Muscle of leg (tissue), 11 donors: ENCODE results near the gene PAX8. TPM values are rescaled to one million over a fixed set of nuclear protein-coding genes. Genes with fewer than 3 reads are reported as not detected.

Source experiments
- DNase-seq: peaks from one replicate; pipeline ENCODE4 v3.0.0; 2013
- H3K27ac ChIP-seq: one replicate; pipeline ENCODE4 v1.5.1; 2013; ENCODE audit warnings: mild to moderate bottlenecking, low read length, control low read depth
- H3K27me3 ChIP-seq: one replicate; pipeline ENCODE4 v1.6.1; 2013; ENCODE audit warnings: low read length; ENCODE audit not compliant: control insufficient read depth, insufficient read depth
- H3K36me3 ChIP-seq: one replicate; pipeline ENCODE4 v1.6.1; 2013; ENCODE audit warnings: low read length; ENCODE audit not compliant: control insufficient read depth, insufficient read depth
- H3K4me1 ChIP-seq: one replicate; pipeline ENCODE4 v1.6.1; 2013; ENCODE audit warnings: low read length; ENCODE audit not compliant: control insufficient read depth, insufficient read depth
- H3K4me3 ChIP-seq: one replicate; pipeline ENCODE4 v1.5.1; 2013; ENCODE audit warnings: low read length, control low read depth
- H3K9me3 ChIP-seq: replicated peaks from 2 replicates; pipeline ENCODE4 v1.6.1; 2013; ENCODE audit warnings: low read depth, low read length; ENCODE audit not compliant: control insufficient read depth
- WGBS: methylation state at CpG from one replicate; pipeline ENCODE4 v1.1.5; 2013; ENCODE audit warnings: missing lambda C conversion rate; ENCODE audit not compliant: insufficient coverage; 5-methylcytosine and 5-hydroxymethylcytosine counted together
- polyA plus RNA-seq, 8 donors: library from polyadenylated mRNA; unstranded; fragments of 120-200 nt; gene quantifications; one replicate each; pipeline versions ENCODE4 v1.2.1 to v1.2.3, GENCODE V29; 2013; ENCODE audit warnings: inconsistent platforms in 1 of 8, low replicate concordance in 1 of 8; ENCODE audit not compliant: insufficient read length in 8 of 8, insufficient read depth in 1 of 8
- total RNA-seq: library from RNA; stranded (reverse); fragments of 120-200 nt; gene quantifications from one replicate; pipeline ENCODE4 v1.2.4, GENCODE V29; 2013

PAX8 gene
- total and polyA plus RNA-seq, 9 donors, result 0.02 to 11.3 (median 2.5) TPM

- WGBS, result 60% methylated on average over 27 of the region's 32 CpGs
Measured at GRCh38 chr2:113198048-113198789, 80.5 kb downstream of the PAX8 start.

DNA sequence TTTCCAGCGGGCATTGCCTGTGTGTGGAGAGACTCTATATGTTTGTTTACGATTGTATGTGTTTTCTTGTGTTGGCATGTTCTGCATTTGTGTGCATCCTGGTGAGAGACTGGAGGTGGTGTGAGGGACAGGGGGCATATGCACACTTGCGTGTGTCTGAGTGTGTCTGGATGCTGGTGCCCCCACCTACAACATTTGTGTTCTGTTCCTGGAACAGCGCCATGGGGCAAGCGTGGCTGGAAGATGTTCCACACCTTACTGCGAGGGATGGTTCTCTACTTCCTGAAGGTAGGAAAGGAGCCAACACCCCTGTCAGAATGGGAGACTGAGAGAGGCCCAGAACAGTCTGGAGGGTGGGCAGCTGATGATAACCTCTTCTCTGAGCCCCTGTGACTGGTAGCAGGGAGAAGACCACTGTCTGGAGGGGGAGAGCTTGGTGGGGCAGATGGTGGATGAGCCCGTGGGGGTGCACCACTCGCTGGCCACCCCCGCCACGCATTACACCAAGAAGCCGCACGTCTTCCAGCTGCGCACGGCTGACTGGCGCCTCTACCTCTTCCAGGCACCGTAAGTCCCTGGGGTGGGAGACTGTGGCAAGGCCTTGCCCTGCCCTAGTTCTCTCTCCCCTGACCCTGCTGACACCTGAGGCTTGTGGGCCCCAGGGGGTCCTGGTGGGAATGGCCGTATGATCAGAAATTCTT lies 81.2 kb downstream of the PAX8 start:
- Histone ChIP-seq H3K4me3 (no peak overlapping the region), H3K9me3 (no peaks in the 10 kb centered on the region), H3K36me3 (no peaks in the 10 kb centered on the region), H3K27me3 (peaks cover 2% of the 10 kb centered on the region), H3K27ac (no peak overlapping the region), H3K4me1 (peaks cover 8% of the 10 kb centered on the region)
- DNase-seq, result no peak
- WGBS, result 95% methylated on average over 15 of the region's 17 CpGs

More at GRCh38 chr2:113198048-113198789, 80.5 kb downstream of the PAX8 start:
- Histone ChIP-seq H3K27ac (no peak overlapping the region), H3K9me3 (no peaks in the 10 kb centered on the region), H3K36me3 (no peaks in the 10 kb centered on the region), H3K27me3 (peaks cover 2% of the 10 kb centered on the region), H3K4me3 (peak overlapping the region; percentile 63), H3K4me1 (peaks cover 8% of the 10 kb centered on the region)
- no peak for DNase-seq

DNA sequence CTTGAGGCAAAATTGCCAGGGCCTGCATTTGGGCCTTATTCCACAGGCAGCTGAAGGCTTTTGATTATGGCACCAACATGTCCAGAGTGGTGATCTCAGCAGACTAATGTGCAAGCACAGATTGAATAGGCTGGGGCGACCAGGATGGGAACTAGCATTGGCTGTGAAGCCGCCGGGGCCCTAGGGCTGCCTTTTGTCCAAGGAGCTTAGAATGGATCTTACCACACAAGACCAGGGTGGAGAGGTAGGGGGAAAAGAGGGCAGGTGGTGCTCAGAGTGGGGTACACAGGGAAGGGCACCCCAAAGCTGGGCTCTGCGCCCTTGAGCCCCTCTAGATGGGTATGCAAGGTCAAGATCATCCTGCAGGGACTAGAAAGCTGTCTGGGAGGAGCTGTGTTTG lies 81.9 kb downstream of the PAX8 start:
- H3K4me3 ChIP-seq, result no peak overlapping the region
- H3K27ac ChIP-seq, result no peak overlapping the region
- H3K27me3 ChIP-seq, result peaks cover 2% of the 10 kb centered on the region
- WGBS, result 100% methylated on average over 1 of the region's 4 CpGs
- H3K4me1 ChIP-seq, result peaks cover 8% of the 10 kb centered on the region
- H3K9me3 ChIP-seq, result no peaks in the 10 kb centered on the region
- DNase-seq, result no peak
- H3K36me3 ChIP-seq, result no peaks in the 10 kb centered on the region

- DNase-seq, result no peak
- H3K27me3 ChIP-seq, result peaks cover 2% of the 10 kb centered on the region
- H3K4me3 ChIP-seq, result no peak overlapping the region
- H3K36me3 ChIP-seq, result no peaks in the 10 kb centered on the region
- H3K9me3 ChIP-seq, result no peaks in the 10 kb centered on the region
- H3K27ac ChIP-seq, result no peak overlapping the region
- WGBS, result 84% methylated on average over 10 of the region's 11 CpGs
- peaks cover 8% of the 10 kb centered on the region for H3K4me1 ChIP-seq
Measured at GRCh38 chr2:113195923-113196501, 82.7 kb downstream of the PAX8 start.

- Histone ChIP-seq H3K27me3 (no peaks in the 10 kb centered on the region), H3K36me3 (no peaks in the 10 kb centered on the region), H3K4me3 (no peak overlapping the region), H3K27ac (no peak overlapping the region), H3K9me3 (no peaks in the 10 kb centered on the region), H3K4me1 (no peaks in the 10 kb centered on the region)
- no peak for DNase-seq
- 70% methylated on average over 5 of the region's 7 CpGs for WGBS
Measured at GRCh38 chr2:113192459-113193100, 86.1 kb downstream of the PAX8 start.

DNA sequence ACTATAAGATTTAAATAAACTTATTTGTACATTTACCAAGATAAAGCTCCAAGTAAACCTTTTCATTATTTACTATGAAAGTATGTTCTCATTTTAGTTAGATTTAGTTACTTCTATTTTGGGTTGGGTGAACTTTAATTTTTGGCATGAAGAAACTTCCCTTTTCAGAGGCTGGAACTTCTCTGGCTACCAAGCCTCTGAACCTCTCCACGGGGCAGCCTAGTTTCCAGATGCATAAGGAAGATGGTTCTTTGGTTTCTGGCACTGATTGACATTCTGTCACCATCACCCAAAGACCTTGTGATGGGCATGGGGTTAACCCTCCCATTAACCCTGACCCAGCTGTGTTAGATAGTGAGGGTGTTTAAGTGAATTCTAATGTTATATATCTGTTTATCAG lies 87.8 kb downstream of the PAX8 start:
- Histone ChIP-seq H3K4me3 (no peak overlapping the region), H3K27me3 (no peaks in the 10 kb centered on the region), H3K36me3 (no peaks in the 10 kb centered on the region), H3K9me3 (no peaks in the 10 kb centered on the region), H3K27ac (no peak overlapping the region), H3K4me1 (no peaks in the 10 kb centered on the region)
- WGBS, result no CpG with 5 or more reads among the region's 1 CpG
- no peak for DNase-seq

GRCh38 chr2:113187771-113188170 lies 91.0 kb downstream of the PAX8 start:
- DNase-seq, result no peak
- 64% methylated on average over 2 of the region's 6 CpGs for WGBS
- Histone ChIP-seq H3K4me3 (no peak overlapping the region), H3K4me1 (no peaks in the 10 kb centered on the region), H3K27me3 (no peaks in the 10 kb centered on the region), H3K27ac (no peak overlapping the region), H3K36me3 (no peaks in the 10 kb centered on the region), H3K9me3 (no peaks in the 10 kb centered on the region)

- Histone ChIP-seq H3K4me1 (peaks cover 5% of the 10 kb centered on the region), H3K4me3 (no peak overlapping the region), H3K36me3 (no peaks in the 10 kb centered on the region), H3K9me3 (no peaks in the 10 kb centered on the region), H3K27ac (no peak overlapping the region), H3K27me3 (no peaks in the 10 kb centered on the region)
- DNase-seq, result no peak
- 63% methylated on average over 5 of the region's 5 CpGs for WGBS
Measured at GRCh38 chr2:113186433-113186796, 92.3 kb downstream of the PAX8 start.

DNA sequence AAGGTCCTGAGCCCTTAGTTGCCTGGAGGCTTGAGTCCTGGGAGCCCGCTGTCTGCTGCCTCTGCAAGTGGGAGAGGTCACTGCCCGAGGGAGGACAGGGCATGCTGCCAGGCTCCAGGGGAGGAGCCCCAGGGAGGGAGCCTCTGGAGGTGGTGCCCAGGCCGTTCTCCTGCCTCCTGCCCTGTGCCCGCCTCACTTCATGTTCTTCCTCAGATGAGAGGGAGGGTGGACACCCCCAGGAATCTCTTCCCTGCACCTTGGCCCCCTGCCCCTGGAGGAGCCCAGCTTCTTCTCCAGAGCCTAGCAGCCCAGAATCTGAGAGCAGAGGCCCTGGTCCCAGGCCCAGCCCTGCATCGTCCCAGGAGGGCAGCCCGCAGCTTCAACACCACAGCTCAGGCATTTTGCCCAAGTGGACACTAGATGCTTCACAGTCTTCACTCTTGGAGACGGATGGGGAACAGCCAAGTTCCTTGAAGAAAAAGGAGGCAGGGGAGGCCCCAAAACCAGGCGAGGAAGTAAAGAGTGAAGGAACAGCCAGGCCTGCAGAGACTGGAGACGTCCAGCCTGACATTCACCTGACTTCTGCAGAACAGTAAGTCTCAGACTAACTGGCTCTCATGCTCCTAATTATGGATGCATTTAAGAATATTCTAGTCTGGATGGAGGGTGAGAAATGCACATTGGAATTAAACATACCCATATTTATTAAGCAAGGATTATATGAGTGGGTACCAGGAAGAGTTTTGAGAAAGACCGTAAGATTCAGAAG lies 92.9 kb downstream of the PAX8 start:
- H3K9me3 ChIP-seq, result no peaks in the 10 kb centered on the region
- H3K27me3 ChIP-seq, result peaks cover 2% of the 10 kb centered on the region
- H3K4me1 ChIP-seq, result peaks cover 6% of the 10 kb centered on the region
- H3K4me3 ChIP-seq, result no peak overlapping the region
- no peak overlapping the region for H3K27ac ChIP-seq
- no peak for DNase-seq
- H3K36me3 ChIP-seq, result no peaks in the 10 kb centered on the region
- WGBS, result 73% methylated on average over 5 of the region's 10 CpGs
